Left renal cortex interstitium (tissue), 4 donors: ENCODE results near the gene CARNS1. TPM values are rescaled to one million over a fixed set of nuclear protein-coding genes. Genes with fewer than 3 reads are reported as not detected.
"Not testable (repeated sequence)": the region's sequence is repeated elsewhere in the genome, so short reads cannot be mapped to it uniquely, and the experiment has no call there.

Source experiments
- DNase-seq, 4 donors: peaks; one replicate each; pipeline ENCODE4 v3.0.0-alpha.2; 2013; ENCODE audit warnings: low read depth in 4 of 4, low spot score in 2 of 4, missing footprints in 1 of 4
- polyA plus RNA-seq, 4 donors: library from polyadenylated mRNA; unstranded; fragments of 120-200 nt; gene quantifications; one replicate each; pipeline ENCODE4 v1.2.1, GENCODE V29; 2013; ENCODE audit not compliant: insufficient read length in 4 of 4

The CARNS1 gene
- polyA plus RNA-seq, 4 donors: 1.3 to 5.0 (median 3.1) TPM

- DNase-seq: no peak
Measured at GRCh38 chr11:67395555-67396258, 19.8 kb upstream of the CARNS1 start.

GRCh38 chr11:67396259-67396581, 19.3 kb upstream of the CARNS1 start:
- no peak for DNase-seq

- DNase-seq: no peak
Measured at GRCh38 chr11:67396587-67397389, 18.7 kb upstream of the CARNS1 start.

GRCh38 chr11:67397536-67397935, 17.9 kb upstream of the CARNS1 start:
- no peak for DNase-seq

- no peak for DNase-seq
Measured at GRCh38 chr11:67397986-67398660, 17.4 kb upstream of the CARNS1 start.

- DNase-seq: no peak
Measured at GRCh38 chr11:67398661-67399563, 16.6 kb upstream of the CARNS1 start.

- no peak for DNase-seq
Measured at GRCh38 chr11:67400251-67400941, 15.1 kb upstream of the CARNS1 start.

- DNase-seq: no peak
Measured at GRCh38 chr11:67400942-67401494, 14.5 kb upstream of the CARNS1 start.

GRCh38 chr11:67401495-67402191, 13.8 kb upstream of the CARNS1 start, which contains the start of gene PPP1CA:
Gene PPP1CA (minus strand): TSS chr11:67401858. CDS start chr11:67401782, 76 bp downstream.
- peak in 3 of 4 donors; percentile 71 to 77 (median 72) for DNase-seq

GRCh38 chr11:67402192-67402839, 13.2 kb upstream of the CARNS1 start:
- not testable (repeated sequence) for DNase-seq

GRCh38 chr11:67403085-67403484, 12.4 kb upstream of the CARNS1 start:
- DNase-seq: not testable (repeated sequence)

- DNase-seq: no peak
Measured at GRCh38 chr11:67404515-67405195, 10.8 kb upstream of the CARNS1 start.

GRCh38 chr11:67405196-67405567, 10.3 kb upstream of the CARNS1 start:
- no peak for DNase-seq

GRCh38 chr11:67405688-67406339, 9.7 kb upstream of the CARNS1 start:
- DNase-seq: no peak

- no peak for DNase-seq
Measured at GRCh38 chr11:67406420-67406968, 9.0 kb upstream of the CARNS1 start.

- no peak for DNase-seq
Measured at GRCh38 chr11:67406969-67407687, 8.3 kb upstream of the CARNS1 start.
